K562 (cell line): ENCODE measurements around the gene GYG2. TPM values are rescaled to one million over a fixed set of nuclear protein-coding genes. Genes with fewer than 3 reads are reported as not detected.

Experiments
- ATAC-seq: fragments of 200-7000 bp; cut with Tn5 transposase; 3 replicates; pipeline ENCODE4 v1.9.1; 2020; ENCODE audit warnings: moderate library complexity
- BruUV-seq: library from RNA; stranded (reverse); fragments of 400-500 nt; replicated peaks from 2 replicates; lab custom pipeline; 2021; lab: Mats Ljungman, UMichigan
- CTCF ChIA-PET: fragments of 300-600 bp; formaldehyde crosslinking; extraction: SDS; loops from one replicate; lab custom pipeline; 2021; ENCODE audit warnings: low intra/inter-chr PET ratio; lab: Yijun Ruan, JAX
- POLR2A ChIA-PET: fragments of 300-600, 350-650 bp; sonication (Branson Sonifier 250); formaldehyde crosslinking; extraction: SDS; loops from one replicate; lab custom pipeline; 2021; ENCODE audit warnings: antibody characterized with exemption, inconsistent platforms; lab: Yijun Ruan, JAX
- DNase-seq, 4 experiments: peaks; one replicate each; pipeline versions ENCODE4 v3.0.0 to v3.0.0-alpha.2; 2011 to 2018; ENCODE audit warnings: low spot score in 3 of 4, mixed read lengths in 3 of 4; ENCODE audit errors: extremely low read depth in 1 of 4
- FAIRE-seq: peaks from 2 replicates; lab custom pipeline; 2011; peaks lifted over from hg19 to GRCh38; lab: Jason Lieb, UNC
- H2AFZ ChIP-seq: 2 replicates; pipeline ENCODE4 v1.6.0; 2011; ENCODE audit warnings: low read depth, low read length, control low read depth, inconsistent platforms
- H3K27ac ChIP-seq: fragments of 200-600 bp; 3 replicates; pipeline ENCODE4 v1.8.0; 2011; ENCODE audit warnings: low read depth, mild to moderate bottlenecking, control low read depth, inconsistent platforms, low read length, moderate library complexity, mixed read lengths; ENCODE audit errors: extremely low read depth
- H3K27me3 ChIP-seq, 2 experiments: fragments of 300-600 bp in 1 of 2; 2 replicates in 1 of 2; 3 replicates in 1 of 2; pipeline versions ENCODE4 v1.6.0 to v1.8.0; 2011; ENCODE audit warnings: inconsistent platforms in 2 of 2, low read length in 2 of 2, mild to moderate bottlenecking in 1 of 2, mixed read lengths in 1 of 2, moderate library complexity in 1 of 2; ENCODE audit not compliant: control insufficient read depth in 2 of 2, insufficient read depth in 2 of 2
- H3K36me3 ChIP-seq: fragments of 300-600 bp; 3 replicates; pipeline ENCODE4 v1.8.0; 2011; ENCODE audit warnings: mild to moderate bottlenecking, low read length, inconsistent platforms; ENCODE audit not compliant: control insufficient read depth, insufficient read depth
- H3K4me1 ChIP-seq, 2 experiments: fragments of 200-600 bp in 1 of 2; replicated peaks in 1 of 2; 2 replicates in 1 of 2; 3 replicates in 1 of 2; pipeline versions ENCODE4 v1.5.1 to v1.8.0; 2011; ENCODE audit warnings: inconsistent platforms in 2 of 2, low read length in 2 of 2, mild to moderate bottlenecking in 1 of 2, mixed read lengths in 1 of 2, moderate library complexity in 1 of 2; ENCODE audit not compliant: control insufficient read depth in 2 of 2, insufficient read depth in 2 of 2
- H3K4me2 ChIP-seq: 2 replicates; pipeline ENCODE4 v1.6.1; 2011; ENCODE audit warnings: low read length, control low read depth, inconsistent platforms, mixed read lengths; ENCODE audit not compliant: insufficient read depth
- H3K4me3 ChIP-seq: fragments of 200-600 bp; sonication (generic), shearing (Covaris generic); 2 replicates; pipeline ENCODE4 v1.5.1; 2016; ENCODE audit warnings: control low read depth, inconsistent platforms
- H3K79me2 ChIP-seq: fragments of 200-600 bp; 3 replicates; pipeline ENCODE4 v1.8.0; 2011; ENCODE audit warnings: low read length, inconsistent platforms; ENCODE audit not compliant: control insufficient read depth, insufficient read depth
- H3K9ac ChIP-seq, 2 experiments: 2 replicates each; pipeline versions ENCODE4 v1.6.0 to v1.6.1; 2011; ENCODE audit warnings: low read depth in 2 of 2, low read length in 2 of 2, control low read depth in 1 of 2, inconsistent platforms in 1 of 2, mild to moderate bottlenecking in 1 of 2, mixed read lengths in 1 of 2; ENCODE audit not compliant: insufficient read depth in 1 of 2
- H3K9me1 ChIP-seq: one replicate; pipeline ENCODE4 v1.6.0; 2011; ENCODE audit warnings: inconsistent platforms, mild to moderate bottlenecking, low read length, moderate library complexity; ENCODE audit not compliant: control insufficient read depth, insufficient read depth
- H3K9me3 ChIP-seq: replicated peaks from 2 replicates; pipeline ENCODE4 v1.5.1; 2011; ENCODE audit warnings: low read depth, low read length, inconsistent platforms; ENCODE audit not compliant: control insufficient read depth, insufficient read depth
- H4K20me1 ChIP-seq: replicated peaks from 2 replicates; pipeline ENCODE4 v1.6.1; 2011; ENCODE audit warnings: low read length, inconsistent platforms, mixed read lengths; ENCODE audit not compliant: control insufficient read depth, insufficient read depth
- ATF3 ChIP-seq, 2 experiments: fragments of 450-650 bp in 1 of 2; sonication (generic) in 1 of 2; formaldehyde crosslinking in 1 of 2; IDR thresholded peaks in 1 of 2; conservative IDR thresholded peaks in 1 of 2; 2 replicates each; pipeline versions ENCODE4 v1.6.1 to v1.8.1; 2016 to 2023; ENCODE audit warnings: mild to moderate bottlenecking in 2 of 2, moderate library complexity in 2 of 2, inconsistent platforms in 1 of 2, missing genetic modification reagents in 1 of 2
- CBFA2T3 ChIP-seq: fragments of 450-650 bp; IDR thresholded peaks from 2 replicates; pipeline ENCODE4 v1.6.1; 2017
- CSDE1 ChIP-seq, 2 experiments: fragments of 450-650 bp; IDR thresholded peaks; 2 replicates each; pipeline ENCODE4 v1.6.1; 2016; ENCODE audit warnings: mild to moderate bottlenecking in 1 of 2
- HINFP ChIP-seq: fragments of 450-650 bp; conservative IDR thresholded peaks from 2 replicates; pipeline ENCODE4 v1.6.1; 2016; ENCODE audit warnings: missing genetic modification characterization, low read depth, mild to moderate bottlenecking, control low read depth, missing compliant biosample characterization
- MEIS2 ChIP-seq: fragments of 450-650 bp; IDR thresholded peaks from 2 replicates; pipeline ENCODE4 v1.6.1; 2014; ENCODE audit warnings: mild to moderate bottlenecking; ENCODE audit not compliant: partially characterized antibody
- NFRKB ChIP-seq: fragments of 450-650 bp; IDR thresholded peaks from 2 replicates; pipeline ENCODE4 v1.6.1; 2016; ENCODE audit warnings: low read depth
- PBX2 ChIP-seq, 2 experiments: IDR thresholded peaks in 1 of 2; conservative IDR thresholded peaks in 1 of 2; 2 replicates each; pipeline ENCODE4 v1.6.1; 2016; ENCODE audit warnings: low read depth in 2 of 2, mild to moderate bottlenecking in 1 of 2, missing compliant biosample characterization in 1 of 2, missing genetic modification characterization in 1 of 2, moderate library complexity in 1 of 2
- PKNOX1 ChIP-seq: fragments of 450-650 bp; IDR thresholded peaks from 2 replicates; pipeline ENCODE4 v1.6.1; 2016
- TCF3 ChIP-seq: sonication (generic); formaldehyde crosslinking; IDR thresholded peaks from 2 replicates; pipeline ENCODE4 v1.4.0; 2020; ENCODE audit warnings: mild to moderate bottlenecking, missing genetic modification reagents
- ZBTB17 ChIP-seq: fragments of 450-650 bp; formaldehyde crosslinking; IDR thresholded peaks from 2 replicates; pipeline ENCODE4 v1.4.0; 2020; ENCODE audit warnings: mild to moderate bottlenecking
- ZNF77 ChIP-seq: fragments of 250-450 bp; sonication (Bioruptor Pico); IDR thresholded peaks from 2 replicates; pipeline ENCODE4 v1.5.0; 2020
- WGBS: fragments of 100-300 bp; shearing (Covaris generic); methylation state at CpG from one replicate; pipeline ENCODE4 v1.1.6; 2016; ENCODE audit warnings: low coverage, mixed read lengths; ENCODE audit not compliant: insufficient coverage; ENCODE audit errors: missing lambda C conversion rate; 5-methylcytosine and 5-hydroxymethylcytosine counted together
- in situ Hi-C: fragments of 300-500 bp; cut with MboI; formaldehyde crosslinking; loops from 4 replicates; pipeline ENCODE4 v1.15.0; 2018; ENCODE audit warnings: inconsistent platforms, mixed read lengths
- intact Hi-C: fragments of 100-400 bp; cut with micrococcal nuclease; formaldehyde crosslinking; loops from 2 replicates; pipeline ENCODE4 v1.14.2; 2022
- polyA plus RNA-seq, 8 experiments: library from polyadenylated mRNA; depleted of rRNA in 4 of 8; stranded (reverse) in 5 of 8; unstranded in 3 of 8; fragments of >200 nt; fragmentation: Nextera tagmentation in 2 of 8; fragmentation: Illumina TruSeq in 1 of 8; extraction: Ambion mirVana in 2 of 8; extraction: Trizol in 1 of 8; gene quantifications; 2 replicates each; pipeline versions ENCODE4 v1.2.1 to v1.2.3, GENCODE V29; 2011 to 2014; ENCODE audit warnings: inconsistent platforms in 1 of 8, missing spikeins in 1 of 8
- total RNA-seq, 7 experiments: library from RNA; depleted of rRNA in 6 of 7; stranded (reverse); fragments of >200 nt in 6 of 7; fragmentation: Illumina TruSeq in 2 of 7; extraction: Trizol in 2 of 7; gene quantifications; 2 replicates each; pipeline versions ENCODE4 v1.2.1 to v1.2.3, GENCODE V29; 2011 to 2021; ENCODE audit warnings: low replicate concordance in 1 of 7

Gene GYG2
- total and polyA plus RNA-seq, 9 of the 15 experiments (the other 6 are each of a cell fraction or from before 2014, with no cell fraction given): 0.24 to 4.4 (median 2.9) TPM

GRCh38 chrX:2872671-2873277 lies 44.0 kb downstream of the GYG2 start:
- H3K9me1 ChIP-seq: no peaks in the 10 kb centered on the region
- H3K4me2 ChIP-seq: no peak overlapping the region
- in situ Hi-C loops: no loop called here
- H3K9me3 ChIP-seq: peaks cover 17% of the 10 kb centered on the region
- intact Hi-C loops: loop anchor here (5.0 kb wide), 1 partner anchor 95 kb away; no protein-coding TSS in a partner anchor
- 24% methylated on average over 7 of the region's 7 CpGs for WGBS
- no peaks in the 10 kb centered on the region for H3K79me2 ChIP-seq
- ATAC-seq: peak; percentile 54
- H3K4me3 ChIP-seq: no peak overlapping the region
- ChIA-PET POLR2A (no interaction called here), CTCF (no interaction called here)
- no peaks in the 10 kb centered on the region for H3K27me3 ChIP-seq
- H3K4me1 ChIP-seq: peaks cover 12 to 34% of the 10 kb centered on the region in 2 experiments; a peak in 4 of 5 replicates
- H2AFZ ChIP-seq: 0 out of 2 replicates have a peak overlapping the region, but pooled peaks have one; percentile 34
- no peak overlapping the region; the same call in 2 of the 3 replicates for H3K27ac ChIP-seq
- TF ChIP-seq TCF3 (CRISPR knock-in tag) (0 out of 2 replicates have a peak, but pooled peaks have one; percentile 44), MEIS2 (peak; percentile 38), CSDE1 (IDR thresholded peaks at IDR 0.05) (no peak), ATF3 (IDR thresholded peaks at IDR 0.05) (0 out of 2 replicates have a peak, but pooled peaks have one; percentile 5), ATF3 (CRISPR knock-in tag; conservative IDR thresholded peaks at IDR 0.05) (no peak), ZNF77 (CRISPR knock-in tag) (no peak), PBX2 (CRISPR knock-in tag; IDR thresholded peaks at IDR 0.05; ENCODE audit: low read depth) (no peak), PBX2 (tag; conservative IDR thresholded peaks at IDR 0.05; ENCODE audit: low read depth) (peak; percentile 60), HINFP (tag) (no peak), CBFA2T3 (peak; percentile 36), ZBTB17 (CRISPR knock-in tag) (no peak), PKNOX1 (peak; percentile 53), NFRKB (no peak)
- H4K20me1 ChIP-seq: no peaks in the 10 kb centered on the region
- DNase-seq: peak in 1 of 4 experiments; percentile 41
- peak; percentile 84 for FAIRE-seq
- H3K36me3 ChIP-seq: no peaks in the 10 kb centered on the region
- no peak overlapping the region for H3K9ac ChIP-seq
- no TSS peak for BruUV-seq
